Endodermal cell (in vitro differentiated cells): ENCODE measurements around the gene CCDC171. TPM values are rescaled to one million over a fixed set of nuclear protein-coding genes. Genes with fewer than 3 reads are reported as not detected.
A peak's percentile ranks its signal among the peaks of the same experiment; 100 is the strongest.

Experiments used
- DNase-seq: peaks from one replicate; pipeline ENCODE4 v3.0.0-alpha.2; 2017
- H3K27ac ChIP-seq: 2 replicates; pipeline ENCODE4 v1.5.1; 2013; ENCODE audit warnings: mild to moderate bottlenecking, low read depth, low read length, moderate library complexity
- H3K27me3 ChIP-seq: 2 replicates; pipeline ENCODE4 v1.6.1; 2013; ENCODE audit warnings: mild to moderate bottlenecking, low read length, moderate library complexity; ENCODE audit not compliant: insufficient read depth, control insufficient read depth, poor library complexity, severe bottlenecking
- H3K36me3 ChIP-seq: 2 replicates; pipeline ENCODE4 v1.7.0; 2013; ENCODE audit warnings: mild to moderate bottlenecking, low read length, moderate library complexity; ENCODE audit not compliant: control insufficient read depth, insufficient read depth
- H3K4me1 ChIP-seq: one replicate; pipeline ENCODE4 v1.7.0; 2013; ENCODE audit warnings: low read length; ENCODE audit not compliant: control insufficient read depth, insufficient read depth
- H3K4me3 ChIP-seq: 2 replicates; pipeline ENCODE4 v1.5.1; 2013; ENCODE audit warnings: mild to moderate bottlenecking, low read length, moderate library complexity
- H3K9ac ChIP-seq: 2 replicates; pipeline ENCODE4 v1.6.1; 2013; ENCODE audit warnings: mild to moderate bottlenecking, low read length, moderate library complexity; ENCODE audit not compliant: poor library complexity, severe bottlenecking; ENCODE audit errors: extremely low read depth
- H3K9me3 ChIP-seq: 2 replicates; pipeline ENCODE4 v1.6.1; 2013; ENCODE audit warnings: mild to moderate bottlenecking, low read length, moderate library complexity; ENCODE audit not compliant: control insufficient read depth
- H3K27ac Mint-ChIP-seq: 2 replicates; pipeline ENCODE4 v1.8.0; 2020; ENCODE audit warnings: mixed read lengths
- H3K27me3 Mint-ChIP-seq: 2 replicates; pipeline ENCODE4 v1.8.0; 2021; ENCODE audit warnings: mild to moderate bottlenecking, mixed read lengths; ENCODE audit not compliant: insufficient read depth
- H3K36me3 Mint-ChIP-seq: 2 replicates; pipeline ENCODE4 v1.8.0; 2020; ENCODE audit warnings: low read depth, mixed read lengths
- H3K4me1 Mint-ChIP-seq: 2 replicates; pipeline ENCODE4 v1.8.0; 2020; ENCODE audit warnings: mixed read lengths
- H3K4me3 Mint-ChIP-seq: 2 replicates; pipeline ENCODE4 v1.8.0; 2020; ENCODE audit warnings: mild to moderate bottlenecking, moderate library complexity, mixed read lengths
- H3K9me3 Mint-ChIP-seq: 2 replicates; pipeline ENCODE4 v1.8.0; 2020; ENCODE audit warnings: mild to moderate bottlenecking, mixed read lengths
- CTCF ChIP-seq: fragments of 200-600 bp; sonication (generic); conservative IDR thresholded peaks from 2 replicates; pipeline ENCODE4 v1.5.0; 2021; ENCODE audit warnings: antibody characterized with exemption, mild to moderate bottlenecking
- WGBS, 2 experiments: methylation state at CpG; one replicate each; pipeline versions ENCODE4 v1.1.5 to v1.1.7; 2013; ENCODE audit warnings: missing lambda C conversion rate in 2 of 2, mixed read lengths in 1 of 2; ENCODE audit not compliant: insufficient coverage in 1 of 2, insufficient read length in 1 of 2; 5-methylcytosine and 5-hydroxymethylcytosine counted together
- total RNA-seq, 2 donors: library from RNA; stranded (reverse); fragmentation: NEBNext Ultra II Directional in 1 of 2; extraction: Animal tissue kit (Norgen Biotek cat#: 25700) in 1 of 2; gene quantifications; 2 replicates in 1 of 2; 3 replicates in 1 of 2; pipeline ENCODE4 v1.2.1, GENCODE V29; 2021

The CCDC171 gene
- total RNA-seq, 2 donors from 2014 or later = 6.3 to 6.8 TPM

- peaks cover 5% of the 10 kb centered on the region for H3K9me3 Mint-ChIP-seq
- DNase-seq = no peak
- no peak overlapping the region for H3K4me3 Mint-ChIP-seq
- no peak overlapping the region for H3K4me3 ChIP-seq
- H3K36me3 Mint-ChIP-seq = peaks cover 16% of the 10 kb centered on the region
- WGBS, 2 experiments = 91 to 98% methylated on average over 11 to 18 of the region's 18 CpGs
- H3K27ac Mint-ChIP-seq = no peak overlapping the region
- H3K4me1 ChIP-seq = peaks cover 2% of the 10 kb centered on the region
- no peaks in the 10 kb centered on the region for H3K36me3 ChIP-seq
- no peaks in the 10 kb centered on the region for H3K27me3 ChIP-seq
- H3K27ac ChIP-seq = no peak overlapping the region
- H3K27me3 Mint-ChIP-seq = no peaks in the 10 kb centered on the region
- H3K4me1 Mint-ChIP-seq = peaks cover 5% of the 10 kb centered on the region
- no peak overlapping the region for H3K9ac ChIP-seq
- peaks cover 4% of the 10 kb centered on the region for H3K9me3 ChIP-seq
- TF ChIP-seq CTCF = no peak
Observed at GRCh38 chr9:15618540-15619331, 65.9 kb downstream of the CCDC171 start.

- no peaks in the 10 kb centered on the region for H3K36me3 ChIP-seq
- peak overlapping the region; percentile 72 for H3K27ac ChIP-seq
- H3K9me3 ChIP-seq = no peaks in the 10 kb centered on the region
- peak; percentile 65 for TF ChIP-seq CTCF
- H3K27me3 Mint-ChIP-seq = no peaks in the 10 kb centered on the region
- H3K9me3 Mint-ChIP-seq = peaks cover 10% of the 10 kb centered on the region
- H3K4me1 Mint-ChIP-seq = peaks cover 5% of the 10 kb centered on the region
- no peaks in the 10 kb centered on the region for H3K27me3 ChIP-seq
- H3K4me3 ChIP-seq = no peak overlapping the region
- DNase-seq = no peak
- WGBS, 2 experiments = 100% methylated on average over 1 of the region's 1 CpG; no CpG with 5 or more reads in 1 of the 2 experiments
- H3K4me1 ChIP-seq = peaks cover 2% of the 10 kb centered on the region
- no peak overlapping the region for H3K4me3 Mint-ChIP-seq
- H3K27ac Mint-ChIP-seq = no peak overlapping the region
- peaks cover 10% of the 10 kb centered on the region for H3K36me3 Mint-ChIP-seq
- H3K9ac ChIP-seq = no peak overlapping the region
Observed at GRCh38 chr9:15622318-15622971, 69.6 kb downstream of the CCDC171 start.

GRCh38 chr9:15635752-15636151 lies 82.9 kb downstream of the CCDC171 start:
- WGBS, 2 experiments = 76 to 100% methylated on average over 1 of the region's 1 CpG
- H3K4me1 Mint-ChIP-seq = no peaks in the 10 kb centered on the region
- Histone ChIP-seq H3K36me3 (no peaks in the 10 kb centered on the region), H3K27me3 (no peaks in the 10 kb centered on the region), H3K4me1 (no peaks in the 10 kb centered on the region), H3K27ac (no peak overlapping the region), H3K4me3 (no peak overlapping the region), H3K9me3 (no peaks in the 10 kb centered on the region), H3K9ac (no peak overlapping the region)
- TF ChIP-seq CTCF = no peak
- no peaks in the 10 kb centered on the region for H3K36me3 Mint-ChIP-seq
- no peak overlapping the region for H3K4me3 Mint-ChIP-seq
- no peak for DNase-seq
- no peak overlapping the region for H3K27ac Mint-ChIP-seq
- H3K27me3 Mint-ChIP-seq = no peaks in the 10 kb centered on the region
- H3K9me3 Mint-ChIP-seq = no peaks in the 10 kb centered on the region
